ENCODE results near the gene IL9.

Gene IL9

DNA sequence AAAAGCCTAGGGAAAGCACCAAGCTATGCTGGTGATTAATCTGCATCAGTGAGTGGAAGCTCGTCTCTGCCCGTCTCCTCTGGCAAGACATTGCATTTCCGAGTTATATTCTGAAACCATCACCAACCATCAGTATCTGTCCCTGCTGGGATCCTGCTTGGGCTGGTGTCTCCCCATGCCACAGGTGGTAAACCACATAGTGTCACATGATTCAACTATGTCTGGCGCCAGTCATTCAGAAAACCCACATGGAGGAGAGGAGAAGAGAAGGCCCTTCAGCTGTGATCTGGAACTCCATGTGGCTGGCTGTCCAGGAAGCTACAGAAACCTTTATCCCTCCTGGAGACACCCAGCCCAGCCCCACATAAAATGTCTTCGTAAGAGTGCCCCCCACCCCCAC lies 4.8 kb downstream of the IL9 start:
- DNase-seq = no peak

DNA sequence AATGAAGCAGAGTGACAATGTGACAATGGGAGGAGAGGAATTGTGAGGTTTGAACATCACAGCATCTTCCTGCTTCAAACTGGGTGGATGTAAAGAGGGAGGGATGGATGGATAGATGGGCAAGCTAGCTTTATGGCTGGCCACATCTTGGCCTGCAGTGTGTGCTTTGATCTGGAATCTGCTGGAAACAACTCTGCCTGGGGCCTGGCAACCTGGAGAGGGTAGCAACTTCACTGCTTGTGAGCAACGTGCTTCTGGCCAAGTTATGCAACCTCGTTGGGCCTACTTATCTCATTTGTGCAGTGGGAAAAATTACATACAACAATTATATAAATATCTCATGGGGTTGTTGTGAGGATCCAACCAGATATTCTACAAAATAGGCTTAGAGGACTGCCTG lies 5.3 kb downstream of the IL9 start:
- DNase-seq = no peak

GRCh38 chr5:135887881-135888614 lies 7.6 kb downstream of the IL9 start:
- no peak for DNase-seq

GRCh38 chr5:135887447-135887864 lies 8.2 kb downstream of the IL9 start:
- DNase-seq = peak; percentile 38 to 56

GRCh38 chr5:135886136-135886535 lies 9.5 kb downstream of the IL9 start:
- no peak for DNase-seq

- no peak for DNase-seq
These were observed 10.6 kb downstream of the IL9 start for GRCh38 chr5:135885031-135885430.

GRCh38 chr5:135883441-135883840 lies 12.2 kb downstream of the IL9 start:
- DNase-seq = no peak

DNA sequence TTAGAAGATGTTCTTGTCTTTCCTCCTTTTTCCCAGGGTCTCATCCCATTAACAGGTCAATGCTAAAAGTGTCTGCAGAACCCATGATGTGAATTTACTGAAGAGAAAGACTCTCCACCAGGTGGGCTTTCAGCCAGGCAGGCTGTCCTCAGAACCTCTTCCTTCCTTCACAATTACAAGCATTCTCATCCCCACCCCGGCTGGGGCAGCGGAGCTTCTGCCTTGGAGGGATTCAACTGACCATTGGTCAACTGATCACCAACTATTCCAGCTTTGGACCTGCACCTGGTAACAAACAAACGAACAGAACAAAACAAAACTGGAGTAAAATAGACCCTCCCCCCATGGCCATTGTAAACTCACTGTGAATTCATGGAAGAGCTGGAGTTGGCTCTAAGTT lies 12.6 kb downstream of the IL9 start:
- no peak for DNase-seq

DNA sequence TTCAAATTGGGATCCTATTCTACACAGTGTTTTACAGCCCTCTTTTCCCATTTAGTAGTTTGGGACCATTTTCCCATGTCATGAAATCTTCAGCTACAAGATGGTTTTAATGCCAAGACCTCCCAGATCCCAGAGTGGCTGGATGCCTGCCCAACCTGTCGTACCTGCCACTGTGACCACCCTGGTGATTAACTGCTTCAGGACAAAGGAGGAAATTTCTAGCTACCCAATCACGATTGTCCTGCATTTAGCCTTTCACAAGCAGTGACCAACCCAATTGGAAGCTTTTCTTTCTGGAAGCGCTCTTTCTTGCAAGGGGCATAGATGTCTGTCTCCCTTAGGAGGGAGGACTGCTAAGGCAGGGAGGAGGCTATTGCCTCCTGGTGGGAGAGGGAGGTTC lies 13.8 kb downstream of the IL9 start:
- DNase-seq = no peak

- no peak for DNase-seq
These were observed 14.4 kb downstream of the IL9 start for GRCh38 chr5:135881244-135881643.

GRCh38 chr5:135880801-135881200 lies 14.8 kb downstream of the IL9 start:
- no peak for DNase-seq

DNA sequence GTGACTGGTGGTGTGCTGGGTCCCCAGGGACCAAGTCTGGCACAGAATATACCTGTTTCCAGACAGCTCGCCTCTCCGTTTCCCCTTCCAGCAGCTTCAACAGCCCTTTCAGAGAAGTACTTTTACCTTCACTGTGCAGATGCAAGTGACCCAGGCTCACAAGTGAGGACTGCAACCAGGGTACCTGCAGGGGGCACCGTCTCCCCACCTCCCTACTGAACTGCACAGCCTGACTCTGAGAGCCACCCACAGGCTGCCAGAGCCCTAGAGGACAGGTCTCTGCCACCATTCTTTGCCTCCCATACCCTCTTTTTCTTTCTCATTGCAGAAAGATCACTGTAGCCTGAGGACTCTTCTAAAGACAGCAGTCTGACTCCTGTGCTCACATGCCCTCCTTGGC lies 15.4 kb downstream of the IL9 start:
- DNase-seq = no peak

DNA sequence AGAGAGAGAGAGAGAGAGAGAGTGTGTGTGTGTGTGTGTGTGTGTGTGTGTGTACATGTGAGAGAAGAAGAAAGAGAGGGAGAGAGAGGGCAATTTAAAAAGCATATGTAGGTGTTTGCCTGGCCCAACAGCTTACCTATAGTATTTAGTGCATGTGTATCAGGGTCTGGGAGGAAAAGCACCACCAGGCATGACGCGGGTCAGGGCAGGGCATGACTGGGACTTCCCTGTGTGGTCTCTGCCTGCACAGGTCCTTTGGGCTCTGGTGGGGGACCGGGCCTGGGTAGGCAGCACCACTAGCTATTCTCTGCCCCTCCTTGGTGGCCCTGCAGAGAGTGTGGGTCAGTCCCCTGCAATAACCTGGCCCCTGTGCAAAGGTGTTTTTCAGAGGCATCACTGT lies 16.1 kb downstream of the IL9 start:
- DNase-seq = no peak

DNA sequence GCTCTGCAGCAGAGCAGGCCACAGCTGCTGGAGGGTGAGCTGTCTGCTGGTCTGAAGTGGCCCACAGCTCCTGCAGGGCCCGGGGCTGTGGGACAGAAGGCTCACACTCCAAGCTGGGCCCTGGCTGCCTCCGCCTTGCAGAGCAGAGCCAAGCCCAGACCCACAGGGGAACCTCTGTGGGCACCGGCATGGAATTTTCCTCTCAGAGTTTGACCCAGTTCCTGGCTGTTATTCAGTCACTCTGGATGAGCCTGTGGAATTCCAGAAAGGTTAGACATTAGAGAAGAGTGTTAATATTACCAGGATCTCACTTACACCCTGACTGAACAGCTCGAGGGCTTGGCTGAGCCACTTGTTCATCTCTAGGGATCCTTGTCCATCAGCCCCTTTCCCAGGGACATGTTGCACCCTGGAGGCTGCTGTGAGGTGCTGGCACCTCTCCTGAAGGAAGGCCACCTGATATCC lies 17.5 kb downstream of the IL9 start:
- no peak for DNase-seq

DNA sequence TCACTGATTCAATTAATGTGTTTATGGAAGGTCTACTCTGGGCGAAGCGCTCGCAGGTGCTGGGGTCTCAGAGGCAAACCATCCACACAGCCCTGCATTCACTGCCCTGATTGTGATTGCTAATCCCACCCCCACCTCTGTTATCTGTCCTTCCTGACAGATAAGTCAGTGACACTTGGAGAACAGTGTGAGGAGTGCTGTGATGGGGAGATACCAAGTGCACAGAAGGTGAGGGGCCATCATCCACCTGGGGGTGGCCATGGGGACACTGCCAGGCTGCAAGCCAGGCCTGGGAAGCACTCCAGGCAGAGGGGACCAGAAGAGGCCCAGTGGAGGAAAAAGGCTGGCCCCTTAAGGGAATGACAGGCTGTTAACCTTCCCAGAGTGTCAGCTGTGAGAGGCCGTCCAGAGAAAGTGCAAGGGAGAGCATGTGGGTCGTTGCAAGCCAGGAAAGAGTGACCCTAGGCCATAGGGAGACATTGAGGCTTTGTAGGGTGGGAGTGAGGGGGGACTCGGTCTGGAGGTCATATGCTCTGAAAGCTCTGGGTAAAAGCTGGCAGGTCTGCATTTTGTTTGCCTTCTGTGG lies 18.0 kb downstream of the IL9 start:
- no peak for DNase-seq

GRCh38 chr5:135876146-135876545 lies 19.5 kb downstream of the IL9 start:
- DNase-seq = no peak

GRCh38 chr5:135875567-135875966 lies 20.1 kb downstream of the IL9 start:
- no peak for DNase-seq

DNA sequence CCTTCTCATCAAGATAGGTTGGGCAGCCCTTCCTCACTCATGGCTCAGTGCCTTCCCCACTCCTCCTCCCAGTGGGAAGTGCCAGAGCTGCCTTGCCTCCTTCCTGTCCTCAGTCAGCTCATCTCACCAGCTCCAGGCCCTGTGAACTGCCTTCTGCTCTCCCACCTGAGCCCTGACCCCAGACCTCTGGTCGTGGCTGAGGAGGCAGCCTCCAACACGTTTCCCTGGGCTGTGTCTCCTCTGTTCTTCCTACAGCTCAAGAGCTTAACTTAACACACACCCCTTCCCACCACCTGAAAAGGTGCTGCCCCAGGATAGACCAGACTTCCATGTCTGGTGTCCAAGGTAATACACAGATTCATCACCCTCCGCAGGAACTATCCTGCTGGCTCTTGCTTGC lies 21.2 kb downstream of the IL9 start:
- no peak for DNase-seq

DNA sequence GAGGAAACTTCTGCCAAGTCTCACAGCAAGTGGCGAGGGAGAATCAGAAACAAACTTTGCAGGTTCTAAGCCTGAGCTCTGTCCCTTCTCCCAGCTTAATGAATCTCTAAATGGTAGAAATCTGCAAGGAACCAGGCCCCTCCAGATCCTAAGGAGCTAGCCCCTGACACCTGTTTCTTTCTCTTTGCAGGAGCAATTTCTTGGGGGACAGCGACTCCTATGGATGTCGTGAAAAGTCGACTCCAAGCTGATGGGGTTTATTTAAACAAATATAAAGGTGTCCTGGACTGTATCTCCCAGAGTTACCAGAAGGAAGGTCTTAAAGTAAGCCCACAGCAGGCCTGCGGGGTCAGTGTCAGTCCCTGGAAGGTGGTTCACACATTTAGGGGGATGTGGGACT lies 21.8 kb downstream of the IL9 start:
- DNase-seq = no peak

- DNase-seq = no peak
These were observed 24.2 kb downstream of the IL9 start for GRCh38 chr5:135871268-135871915.

DNA sequence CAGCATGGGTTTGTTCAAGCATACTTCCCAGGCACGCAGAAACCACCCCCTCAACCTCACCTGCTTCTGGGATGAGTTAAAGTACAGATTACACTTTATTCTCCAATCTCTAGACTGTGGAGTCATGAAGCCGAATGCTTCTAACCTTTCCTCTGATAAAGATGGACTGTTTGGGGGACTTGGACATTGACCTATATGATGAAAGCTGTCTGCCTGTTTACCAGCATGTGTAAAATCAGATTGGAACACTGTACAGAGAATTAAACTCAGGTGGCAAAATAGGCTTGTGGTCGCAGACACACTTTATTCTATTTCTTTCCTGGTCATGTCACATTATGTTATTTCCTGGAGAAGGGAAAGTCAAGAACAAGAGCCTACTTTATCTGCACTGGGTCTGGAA lies 25.7 kb downstream of the IL9 start:
- DNase-seq = no peak

DNA sequence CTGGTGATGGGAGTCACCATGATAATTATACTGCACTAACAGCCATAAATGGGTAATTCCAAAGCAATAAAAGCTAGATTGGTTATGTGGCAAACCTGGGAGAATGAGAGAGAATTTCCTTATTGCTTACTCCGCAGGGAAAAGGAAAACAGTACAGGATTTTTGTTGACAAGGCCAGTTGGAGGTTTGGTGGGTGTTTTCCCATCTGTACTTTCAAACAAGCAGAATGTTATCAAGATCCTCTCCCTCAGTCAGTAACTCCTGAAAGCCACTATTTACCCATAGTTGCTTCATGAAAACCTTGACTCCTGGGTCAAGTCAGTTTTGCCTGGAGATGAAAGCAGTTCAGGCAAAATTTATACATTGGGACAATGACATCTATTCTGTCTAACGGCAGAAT lies 26.4 kb downstream of the IL9 start:
- no peak for DNase-seq

- no peak for DNase-seq
These were observed 27.0 kb downstream of the IL9 start for GRCh38 chr5:135868681-135869080.

- DNase-seq = no peak
These were observed 28.0 kb downstream of the IL9 start for GRCh38 chr5:135867599-135867998.

Measured in activated CD4-positive, alpha-beta T cell treated with anti-CD3 and anti-CD28 coated beads for 4 hours (primary cell).